Retina (tissue), 1 donor: ENCODE data around the gene DYRK1B.

Source experiments
- DNase-seq: peaks from one replicate; pipeline ENCODE4 v3.0.0-alpha.2; 2016

DYRK1B gene

DNA sequence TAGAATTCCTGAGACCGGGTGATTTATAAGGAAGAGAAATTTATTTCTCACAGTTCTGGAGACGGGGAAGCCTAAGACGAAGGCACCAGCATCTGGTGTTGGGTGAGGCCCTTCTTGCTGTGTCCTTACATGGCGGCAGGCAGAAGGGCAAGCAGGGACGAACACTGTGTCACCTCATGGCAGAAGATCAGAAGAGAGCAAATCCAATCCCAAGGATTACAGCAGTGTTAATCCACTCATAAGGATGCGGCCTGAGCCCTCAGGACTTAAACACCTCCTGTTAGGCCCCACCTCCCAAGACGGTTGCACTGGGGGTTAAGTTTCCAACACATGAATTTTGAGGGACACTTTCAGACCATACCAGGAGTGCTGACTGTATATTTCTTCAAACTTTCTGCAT is 18.9 kb upstream of the DYRK1B start:
- no peak for DNase-seq

DNA sequence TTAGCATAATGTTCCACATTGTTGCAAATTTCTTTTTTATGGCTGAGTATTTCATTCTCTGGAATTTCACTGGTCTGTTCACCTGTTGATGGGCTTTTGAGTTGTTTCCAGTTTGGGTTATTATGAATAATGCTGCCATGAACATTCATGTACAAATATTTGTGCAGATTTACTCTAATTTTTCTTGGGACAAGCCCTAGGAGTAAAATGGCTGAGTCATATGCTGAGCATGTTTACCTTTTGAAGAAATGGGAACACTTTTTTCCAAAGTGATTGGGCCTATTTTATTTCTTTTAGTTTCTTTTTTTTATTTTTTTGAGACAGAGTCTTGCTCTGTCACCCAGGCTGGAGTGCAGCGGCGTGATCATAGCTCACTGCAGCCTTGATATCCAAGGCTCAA is 16.9 kb upstream of the DYRK1B start:
- DNase-seq: no peak

DNA sequence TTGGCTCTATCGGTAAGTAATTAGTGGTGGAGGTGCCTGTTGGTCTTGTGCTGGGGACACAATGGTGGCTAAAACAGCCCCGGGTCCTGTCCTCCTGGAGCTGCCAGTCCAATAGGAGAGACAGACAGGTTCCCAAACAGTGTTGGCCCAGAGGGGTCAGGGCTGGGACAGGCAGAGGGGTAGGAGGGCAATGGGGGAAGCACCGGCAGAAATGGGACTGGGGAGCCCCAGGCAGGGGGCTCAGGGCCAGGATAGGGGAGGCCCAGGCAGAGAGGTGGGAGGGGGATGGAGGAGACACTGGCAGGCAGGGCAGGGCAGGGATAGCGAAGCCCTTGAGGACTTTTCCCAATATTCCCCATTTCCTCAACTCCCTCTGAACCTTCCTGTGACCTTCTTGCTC is 14.4 kb upstream of the DYRK1B start:
- no peak for DNase-seq

DNA sequence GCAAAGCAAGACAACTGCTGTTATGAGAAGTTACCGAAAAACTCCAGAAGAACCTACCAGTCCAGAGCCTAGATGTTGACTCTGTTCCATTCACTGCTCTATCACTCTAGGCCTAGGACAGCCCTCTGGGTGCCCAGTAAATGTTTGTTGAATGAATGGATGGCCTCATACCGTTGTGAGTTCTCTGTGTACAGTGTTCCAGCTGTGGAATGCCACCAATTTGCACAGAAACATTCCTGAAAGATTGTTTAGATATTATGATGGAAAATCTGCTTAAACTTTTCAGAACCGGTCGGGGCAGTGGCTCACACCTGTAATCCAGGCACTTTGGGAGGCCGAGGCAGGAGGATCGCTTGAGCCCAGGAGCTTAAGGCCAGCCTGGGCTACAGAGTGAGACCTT is 13.6 kb upstream of the DYRK1B start:
- DNase-seq: no peak

DNA sequence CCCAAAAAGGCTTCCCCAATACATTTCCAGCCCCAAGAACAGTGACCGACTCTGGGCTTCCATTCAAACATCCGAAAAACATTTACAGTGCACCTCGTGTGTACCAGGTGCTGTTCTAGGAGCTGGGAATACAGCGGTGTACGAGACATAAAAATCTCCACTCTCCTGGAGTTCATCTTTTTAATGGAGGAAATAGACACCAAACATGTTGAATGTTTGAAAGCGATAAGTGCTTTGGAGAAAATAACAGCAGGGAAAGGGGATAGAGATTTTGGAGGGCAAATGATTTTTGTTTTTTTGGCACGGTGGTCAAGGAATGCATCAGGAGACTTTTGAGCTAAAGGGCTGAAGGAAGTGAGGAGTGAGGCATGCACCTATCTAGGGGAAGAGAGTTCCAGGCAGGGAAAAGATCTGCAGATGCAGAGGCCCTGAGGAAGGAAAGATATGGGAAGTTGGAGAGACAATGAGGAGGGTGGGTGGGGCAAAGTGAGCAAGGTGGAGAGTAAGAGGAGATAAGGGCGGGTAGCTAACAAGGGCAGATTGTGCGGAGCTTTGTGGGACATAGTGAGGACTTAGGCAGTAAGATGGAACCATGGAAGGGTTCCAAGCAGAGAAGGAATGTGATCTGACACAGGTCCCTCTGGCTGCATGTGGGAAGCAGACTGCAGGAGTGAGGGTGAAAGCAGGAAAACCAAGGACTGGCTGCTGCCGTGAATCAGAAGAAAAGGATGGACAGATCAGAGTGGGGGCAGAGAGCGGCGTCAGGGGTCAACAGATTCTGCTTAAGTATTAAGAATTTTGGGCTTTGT is 12.9 kb upstream of the DYRK1B start:
- no peak for DNase-seq

DNA sequence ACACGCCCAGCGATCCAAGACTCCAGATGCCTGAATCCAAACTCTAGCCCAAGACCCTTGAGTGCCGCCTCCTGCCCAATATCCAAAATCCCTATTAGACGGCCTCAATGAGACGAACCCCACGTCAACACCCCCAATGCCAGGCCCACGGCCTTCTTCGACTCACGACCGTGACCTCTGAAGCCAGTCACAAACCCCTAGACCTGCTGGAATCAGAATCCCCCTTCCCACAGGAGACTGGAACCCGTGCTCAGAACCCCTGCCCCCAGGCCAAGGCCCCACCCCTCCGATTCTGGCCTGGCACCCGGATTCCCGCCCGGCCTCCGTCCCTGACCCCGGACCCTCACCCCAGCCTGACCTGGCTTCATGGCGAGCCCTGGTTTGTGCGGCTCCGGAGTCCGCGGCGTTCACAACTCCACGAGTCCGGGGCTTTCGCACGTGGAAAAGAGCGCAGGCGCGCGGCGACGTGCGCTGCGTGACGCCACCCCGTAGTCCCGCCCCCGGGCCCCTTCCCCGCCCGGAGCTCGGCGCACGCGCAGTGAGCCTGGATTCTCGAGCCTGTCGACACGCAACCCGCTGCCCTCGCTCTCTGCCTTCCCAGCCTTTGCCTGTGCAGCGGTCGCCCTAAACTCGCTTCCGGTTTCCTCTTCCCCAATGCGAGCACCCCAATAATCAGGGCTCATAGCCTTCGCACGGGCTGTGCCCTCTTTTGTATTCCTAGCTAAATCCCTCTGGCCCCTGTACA is 12.1 kb upstream of the DYRK1B start, which contains the start of gene FBL:
FBL (minus strand) TSS at position 447 of the 745 bp plus-strand sequence; CDS start at position 368, 79 bp downstream.
- DNase-seq: peak; percentile 89

DNA sequence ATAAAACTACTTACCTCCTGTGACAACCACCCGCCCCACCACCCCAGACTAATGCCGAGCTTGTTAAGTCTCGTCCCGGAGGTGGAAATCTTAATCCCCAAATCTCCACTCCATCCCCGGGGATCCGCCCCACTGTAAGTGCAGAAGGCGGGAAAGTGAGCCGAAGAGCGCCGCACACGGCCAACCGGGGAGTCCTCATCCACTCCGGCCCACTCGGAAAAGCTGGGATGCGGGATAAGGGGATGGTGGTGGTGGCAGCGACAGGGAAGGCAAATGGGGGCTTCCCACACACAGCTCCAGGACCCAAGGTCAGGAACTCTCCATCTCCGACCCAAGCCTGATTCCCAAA is 11.6 kb upstream of the DYRK1B start:
- no peak for DNase-seq

DNA sequence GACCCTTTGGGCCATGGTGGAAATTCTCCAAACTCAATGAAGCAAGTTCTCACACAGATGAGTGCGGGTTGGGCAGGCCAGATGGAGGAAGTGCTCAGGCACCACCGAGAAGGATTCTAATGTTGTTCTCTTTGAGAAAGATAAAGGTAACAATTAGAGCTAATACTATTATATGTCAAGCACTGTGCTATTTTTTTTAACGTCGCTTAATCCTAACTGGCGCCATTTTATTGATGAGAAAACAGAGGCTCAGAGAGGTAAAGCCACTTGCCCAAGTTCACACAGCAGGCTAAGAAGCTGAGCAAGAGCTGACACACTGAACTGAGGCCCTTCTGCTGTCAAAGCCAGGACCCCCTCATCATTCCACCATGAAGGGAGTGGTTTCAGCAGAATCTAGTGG is 11.2 kb upstream of the DYRK1B start:
- no peak for DNase-seq

DNA sequence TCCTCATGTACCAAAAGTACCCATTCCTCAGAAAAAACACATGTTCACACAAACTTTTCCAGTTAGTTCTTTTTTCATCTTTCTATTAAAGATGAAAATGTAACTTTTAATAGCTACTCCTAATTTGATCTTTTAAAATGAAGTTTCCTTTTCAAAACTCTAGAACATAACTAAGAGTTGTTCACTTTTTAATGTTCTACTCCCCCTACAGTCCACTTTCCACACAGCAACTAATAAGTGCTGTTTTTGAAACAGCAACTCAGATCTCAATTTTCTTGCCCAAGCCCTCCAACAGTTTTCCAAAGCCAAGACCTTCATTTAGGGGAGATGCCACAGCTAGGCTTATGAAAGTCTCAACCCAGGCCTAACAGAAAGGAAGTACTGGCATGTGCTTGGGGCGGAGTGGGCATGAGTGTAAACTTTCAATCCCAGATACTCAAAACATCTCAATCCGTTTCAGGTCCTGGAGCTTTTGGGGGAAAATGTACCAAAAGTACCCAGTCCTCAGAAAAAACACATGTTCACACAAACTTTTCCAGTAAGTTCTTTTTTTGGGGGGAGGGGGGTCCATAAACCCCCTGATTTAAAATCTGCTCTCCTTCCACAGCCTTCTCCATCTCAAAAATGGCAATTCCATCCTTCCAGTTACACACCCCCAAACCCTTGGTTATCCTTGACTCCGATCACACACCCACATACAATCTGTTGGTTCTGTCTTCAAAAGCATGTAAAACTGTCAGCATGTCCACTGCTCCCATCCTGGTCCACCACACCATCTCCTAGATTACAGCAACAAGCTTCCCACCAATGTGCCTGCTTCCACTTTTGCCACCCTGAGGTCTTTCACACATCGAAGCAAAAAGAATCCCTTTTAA is 10.2 kb upstream of the DYRK1B start:
- no peak for DNase-seq

DNA sequence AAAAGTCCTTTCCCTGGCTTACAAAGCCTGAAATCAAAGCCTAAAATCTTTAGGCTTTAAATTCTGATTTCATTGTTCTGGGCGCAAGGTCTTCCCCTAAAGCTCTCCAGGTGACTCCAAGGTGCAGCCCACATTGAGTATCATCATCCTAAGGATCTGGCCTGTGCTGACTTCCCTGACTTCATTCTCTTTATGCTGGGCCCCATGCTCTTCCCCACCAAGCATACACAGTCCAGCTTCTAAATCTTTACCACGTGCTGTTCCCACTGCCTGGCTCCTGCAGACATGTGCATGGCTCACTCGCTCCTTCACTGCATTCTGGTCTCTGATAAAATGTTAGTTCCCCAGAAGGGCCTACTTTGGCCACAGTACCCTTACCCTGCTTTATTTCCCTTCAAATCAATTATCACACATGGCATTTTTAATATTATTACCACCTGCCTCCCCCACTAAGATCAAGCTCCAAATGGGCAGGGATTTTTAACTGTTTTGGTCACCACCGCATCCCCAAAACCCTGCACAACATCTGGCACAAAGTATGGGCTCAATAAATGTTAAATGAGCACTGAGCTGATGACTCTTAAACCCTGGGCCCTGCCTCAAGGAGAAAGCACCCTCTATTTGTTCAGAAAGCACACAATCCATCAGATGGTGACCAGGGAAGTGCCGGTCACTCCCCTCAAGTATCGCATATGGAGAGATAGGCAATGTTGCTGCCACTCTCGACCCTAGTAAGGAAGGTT is 8.9 kb upstream of the DYRK1B start:
- no peak for DNase-seq

DNA sequence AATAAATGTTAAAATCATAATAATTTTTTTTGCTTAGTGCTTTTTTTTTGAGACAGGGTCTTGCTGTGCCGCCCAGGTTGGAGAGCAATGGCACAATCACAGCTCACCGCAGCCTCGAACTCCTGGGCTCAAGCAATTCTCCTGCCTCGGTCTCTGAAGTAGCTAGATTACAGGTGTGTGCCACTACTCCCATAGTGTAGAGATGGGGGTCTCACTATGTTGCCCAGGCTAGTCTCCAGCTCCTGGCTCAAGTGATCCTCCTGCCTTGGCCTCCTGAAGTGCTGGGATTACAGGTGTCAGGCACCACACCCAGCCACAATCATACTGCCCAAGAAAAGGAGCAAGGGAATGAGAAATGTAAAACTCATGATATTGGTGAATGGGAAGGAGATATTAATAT is 7.1 kb upstream of the DYRK1B start:
- DNase-seq: no peak

DNA sequence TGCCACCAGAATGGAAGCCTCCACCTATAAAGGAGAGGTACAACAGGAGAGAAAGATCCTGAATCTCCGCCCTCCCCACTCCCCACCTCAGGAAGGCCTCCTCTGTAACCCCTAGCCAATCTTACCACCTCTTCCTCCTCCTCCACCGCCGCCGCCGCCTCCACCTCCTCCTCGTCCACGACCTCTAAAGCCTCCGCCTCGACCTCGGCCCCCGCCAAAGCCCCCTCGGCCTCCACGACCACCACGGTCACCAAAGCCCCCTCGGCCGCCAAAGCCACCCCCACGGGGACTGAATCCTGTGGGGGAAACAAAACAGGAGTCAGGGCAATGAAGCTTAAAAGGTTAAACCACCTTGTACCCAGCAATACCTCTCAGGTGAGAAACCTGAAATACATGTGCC is 6.5 kb upstream of the DYRK1B start:
- DNase-seq: no peak

DNA sequence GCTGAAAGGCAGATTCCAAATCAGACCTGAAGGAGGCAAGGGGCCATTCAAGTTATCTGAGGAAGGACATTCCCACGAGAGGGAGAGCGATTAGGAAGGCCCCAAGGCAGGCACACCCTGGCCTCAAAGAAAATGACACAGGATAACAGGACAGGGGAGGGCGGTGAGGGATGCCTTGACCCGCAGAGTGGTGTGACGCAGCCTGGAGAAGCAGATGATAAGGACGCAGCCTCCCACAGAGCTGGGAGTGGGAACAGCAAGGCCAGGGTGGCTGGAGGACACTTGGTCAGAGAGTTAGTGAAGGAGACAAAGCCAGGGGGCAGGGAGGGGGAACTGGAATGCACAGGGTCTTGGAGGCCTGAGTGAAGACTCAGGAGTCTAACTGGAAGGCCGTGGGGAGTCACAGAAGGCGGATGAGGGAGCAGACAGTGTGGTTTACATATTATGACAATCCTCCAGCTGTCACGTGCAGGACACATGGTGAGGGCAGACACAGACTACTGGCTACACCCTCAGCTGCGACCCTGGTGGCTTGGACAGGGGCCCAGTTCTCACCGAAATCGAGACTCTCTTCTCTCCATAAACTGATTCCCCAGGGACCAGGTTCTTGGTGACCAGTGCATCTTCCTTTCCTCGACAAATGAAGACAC is 5.8 kb upstream of the DYRK1B start:
- DNase-seq: no peak

DNA sequence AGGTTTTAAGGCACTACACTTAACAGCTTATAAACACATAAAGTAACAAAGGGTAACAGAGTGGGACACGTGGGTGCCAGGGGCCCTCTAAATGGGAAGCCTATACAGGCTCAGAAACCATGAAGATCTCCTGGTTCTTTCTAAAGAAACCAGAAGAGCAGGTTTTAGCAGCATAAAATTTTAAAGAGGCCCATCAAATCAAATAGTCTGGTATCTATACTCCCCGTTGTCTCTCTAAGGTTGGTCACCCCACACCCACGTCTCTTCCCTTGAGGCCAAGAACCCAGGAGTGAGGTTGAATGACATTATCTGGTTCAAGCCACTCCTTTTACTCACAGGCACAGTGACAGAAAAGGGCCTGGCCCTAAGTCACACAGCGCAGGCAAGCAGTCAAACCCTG is 4.6 kb upstream of the DYRK1B start:
- no peak for DNase-seq

DNA sequence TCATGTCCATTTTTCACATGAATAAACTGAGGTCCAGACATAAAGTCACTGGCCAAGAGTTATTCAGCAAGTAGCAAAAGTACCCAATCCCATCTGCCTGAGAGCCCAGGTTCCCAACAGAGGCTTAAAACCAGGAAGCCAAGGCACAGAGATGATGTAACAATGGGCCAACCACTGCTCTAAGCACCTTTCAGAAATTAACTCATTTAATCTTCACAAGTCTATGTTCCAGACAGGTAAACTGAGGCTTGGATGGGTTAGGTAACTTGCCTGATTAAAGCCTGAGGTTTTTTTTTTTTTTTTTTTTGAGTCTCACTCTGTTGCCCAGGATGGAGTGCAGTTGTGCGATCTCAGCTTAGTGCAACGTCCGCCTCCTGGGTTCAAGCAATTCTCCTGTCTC is 4.0 kb upstream of the DYRK1B start:
- no peak for DNase-seq

DNA sequence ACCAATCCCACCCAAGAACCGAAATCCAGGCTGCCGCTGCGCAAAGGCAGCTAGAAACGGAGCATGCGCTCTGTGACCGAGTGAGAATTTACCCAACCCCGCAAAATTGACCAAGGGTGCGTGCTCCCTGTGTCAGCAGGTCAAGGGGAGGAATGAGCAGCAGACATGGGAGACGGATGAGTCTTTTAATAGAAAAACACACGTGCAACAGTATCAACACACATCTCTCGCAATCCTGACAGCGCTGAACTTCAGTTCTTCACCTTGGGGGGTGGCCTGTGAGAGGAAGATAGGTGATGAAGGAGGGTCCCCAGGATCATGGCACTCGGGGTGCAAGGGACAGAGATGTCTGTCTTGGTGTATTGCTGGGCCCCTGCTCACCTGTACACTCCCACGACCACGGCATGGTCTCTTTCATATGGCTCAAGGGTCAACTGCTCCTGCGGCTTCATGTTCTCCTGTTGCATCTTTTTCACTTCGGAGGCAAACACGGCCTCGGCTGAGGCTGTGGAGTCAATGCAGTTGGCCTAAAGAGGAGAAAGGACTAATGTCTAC is 402 bp upstream of the DYRK1B start:
- DNase-seq: no peak

DNA sequence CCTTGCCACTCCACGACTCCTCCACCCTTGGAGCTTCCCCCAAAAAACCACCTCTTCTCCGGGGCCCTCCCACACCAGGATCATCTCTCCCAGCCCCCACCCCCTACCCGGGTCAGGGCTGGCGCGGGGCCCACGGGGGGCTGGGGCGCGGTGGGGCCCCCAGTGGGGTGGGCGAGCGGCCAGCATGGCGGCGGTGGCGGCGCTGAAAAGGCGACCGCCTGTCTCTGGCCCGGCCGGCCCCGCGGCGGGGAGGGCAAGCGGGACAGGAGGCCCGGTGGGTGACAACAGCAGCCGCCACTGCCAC is 850 bp downstream of the DYRK1B start:
- no peak for DNase-seq

DNA sequence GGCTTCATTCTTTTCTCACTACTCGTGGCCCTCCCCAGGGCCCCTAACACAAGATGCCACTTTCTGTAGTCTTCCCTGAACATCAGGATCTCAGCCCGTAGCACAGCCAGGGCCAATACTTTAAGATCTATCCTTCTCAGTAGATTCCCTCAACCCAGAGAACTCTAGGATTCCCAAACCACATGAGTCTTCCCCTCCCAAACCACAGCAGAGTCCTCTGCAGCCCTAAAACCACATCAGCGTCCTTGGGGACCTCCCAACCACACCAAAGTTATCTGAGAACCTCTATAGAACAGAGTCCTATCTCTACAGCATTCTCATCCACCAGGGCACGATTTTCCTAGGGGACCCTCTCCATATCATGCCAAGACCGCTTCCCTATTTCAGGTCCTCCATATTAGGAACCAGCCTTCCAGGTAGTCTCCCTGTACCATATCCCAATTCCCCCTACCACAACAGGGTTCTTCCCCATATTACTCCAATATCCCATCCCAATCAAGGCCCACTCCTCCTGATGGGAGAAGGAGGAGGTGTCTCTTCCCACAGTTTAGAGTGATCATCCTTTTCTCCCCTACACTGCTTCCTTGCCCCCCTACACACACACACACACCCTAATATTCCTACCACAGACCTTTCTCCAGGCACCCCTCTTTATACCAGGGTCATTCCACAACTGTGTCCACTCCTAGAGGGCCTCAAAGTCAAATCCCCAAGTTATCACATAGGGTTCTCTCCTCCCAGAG is 1.4 kb downstream of the DYRK1B start:
- no peak for DNase-seq

DNA sequence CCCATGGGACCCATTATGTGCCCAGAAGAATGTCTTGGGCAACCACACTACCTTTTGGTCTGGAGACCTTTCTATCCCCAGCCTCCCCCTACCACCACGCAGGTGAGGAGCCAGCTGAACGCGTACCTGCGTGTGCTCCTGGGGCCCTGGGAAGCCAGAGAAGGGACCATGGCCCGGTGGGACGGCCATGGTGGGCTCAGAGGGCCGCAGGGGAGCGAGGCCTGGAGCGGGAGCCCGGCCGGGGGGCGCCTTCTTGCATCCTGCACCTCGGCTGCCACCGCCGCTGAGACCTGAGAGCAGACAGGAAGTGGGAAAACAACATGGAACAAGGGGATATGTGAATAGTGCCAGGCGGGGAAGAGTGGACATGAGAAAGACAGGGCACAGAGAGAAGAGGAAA is 2.3 kb downstream of the DYRK1B start:
- DNase-seq: no peak

DNA sequence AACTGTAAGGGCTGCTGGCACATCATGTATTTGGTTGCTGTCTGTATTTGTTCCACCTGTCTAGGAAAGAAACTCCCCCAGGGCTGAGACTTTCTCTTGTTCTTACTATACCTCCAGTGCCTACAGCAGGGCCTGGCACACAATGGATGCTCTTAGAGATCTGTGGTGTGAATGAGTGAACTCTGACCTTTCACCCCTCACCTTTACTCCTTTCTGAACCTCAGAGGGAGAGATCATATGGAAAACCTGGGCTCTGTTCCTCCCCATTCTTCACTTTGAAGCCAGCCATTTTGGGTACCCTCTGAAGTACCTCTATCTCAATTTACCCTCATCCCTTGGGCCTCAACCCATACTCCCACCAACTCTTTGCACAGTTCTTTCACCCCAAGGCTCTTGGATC is 3.1 kb downstream of the DYRK1B start:
- DNase-seq: no peak

DNA sequence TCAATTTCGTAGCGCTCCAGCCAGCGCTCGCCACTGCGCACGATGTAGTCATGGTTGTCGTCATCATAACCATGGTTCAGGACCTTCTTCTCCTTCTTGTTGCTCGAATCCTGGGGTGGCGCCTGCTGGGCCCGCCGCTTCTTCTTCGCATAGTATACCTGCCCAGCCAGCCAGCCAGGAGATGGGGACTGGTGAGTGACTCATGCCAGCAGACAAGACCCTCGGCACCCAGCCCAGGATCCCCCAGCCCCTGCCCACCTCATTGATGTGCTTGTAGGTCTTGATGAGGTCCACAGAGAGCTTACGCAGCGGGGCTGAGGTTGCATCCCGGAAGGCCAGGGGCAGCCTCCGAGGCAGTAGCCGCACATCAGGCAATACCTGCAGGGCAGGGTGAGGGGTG is 3.6 kb downstream of the DYRK1B start:
- DNase-seq: no peak
